Erythroblast (primary cell): ENCODE data around the gene SFRP5.
A peak's percentile ranks its signal among the peaks of the same experiment; 100 is the strongest.

ENCODE experiments used
- GATA1 ChIP-seq: IDR thresholded peaks from 2 replicates; pipeline ENCODE4 v1.6.1; 2011; ENCODE audit warnings: low read depth, mild to moderate bottlenecking, control low read depth, low read length, moderate library complexity
- POLR2A ChIP-seq: IDR thresholded peaks from 2 replicates; pipeline ENCODE4 v1.6.1; 2011; ENCODE audit warnings: mild to moderate bottlenecking, low read length

DNA sequence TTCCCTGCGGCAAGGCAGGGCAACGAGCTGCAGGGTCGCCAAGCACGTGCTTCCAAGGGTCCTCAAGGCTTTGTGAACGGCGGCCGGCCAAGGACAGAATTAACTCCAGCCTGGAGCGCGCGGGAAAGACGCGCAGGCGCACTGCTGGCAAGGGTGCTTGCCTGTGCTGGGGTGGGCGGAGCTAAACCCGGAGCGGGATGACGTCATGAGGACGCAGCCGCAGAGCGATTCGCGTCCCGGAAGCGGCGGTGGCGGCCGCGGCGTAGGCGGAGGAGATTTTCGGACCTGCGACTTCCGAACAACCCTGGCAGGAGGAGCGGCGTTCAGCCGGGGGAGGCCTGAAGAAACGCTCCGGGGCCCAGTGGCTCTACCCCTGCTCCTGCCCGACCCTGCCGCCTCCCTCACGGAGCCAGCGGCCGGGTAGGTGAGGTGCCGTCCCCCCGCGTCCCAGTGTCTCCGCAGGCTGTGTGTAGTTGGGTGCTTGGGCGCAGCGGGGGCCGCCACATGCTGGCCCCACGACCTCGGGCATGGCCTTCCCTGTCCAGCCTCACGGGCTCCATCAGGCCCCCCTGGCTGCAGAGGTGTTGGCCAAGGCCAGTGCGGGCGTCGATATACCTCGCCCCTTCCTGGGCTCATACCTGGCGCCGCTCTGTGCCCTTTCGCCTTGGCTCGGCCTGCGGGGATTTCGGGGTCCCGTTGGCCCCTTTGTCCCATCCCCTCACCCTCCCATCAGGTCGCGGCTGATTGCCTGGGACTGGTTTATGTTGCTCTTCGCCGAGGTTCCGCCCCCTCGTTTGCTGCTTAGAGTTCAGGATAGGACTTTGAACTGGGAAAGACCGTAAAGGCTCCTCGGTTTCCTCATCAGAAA, 34.7 kb downstream of the SFRP5 start, which contains the start of gene ZFYVE27:
- TF ChIP-seq POLR2A (peak; percentile 97), GATA1 (no peak)
